Stimulated activated CD4-positive, alpha-beta T cell treated with anti-CD3 and anti-CD28 coated beads, Interleukin-4, amount 100 ng/mL, for 24 hours (primary cell): ENCODE results near the gene L2HGDH.

ENCODE experiments used
- DNase-seq: peaks from one replicate; pipeline ENCODE4 v3.0.0-alpha.2; 2020

L2HGDH gene

GRCh38 chr14:50285861-50286260, 26.2 kb downstream of the L2HGDH start:
- DNase-seq: no peak

- no peak for DNase-seq
Observed at GRCh38 chr14:50272498-50272897, 39.5 kb downstream of the L2HGDH start.

DNA sequence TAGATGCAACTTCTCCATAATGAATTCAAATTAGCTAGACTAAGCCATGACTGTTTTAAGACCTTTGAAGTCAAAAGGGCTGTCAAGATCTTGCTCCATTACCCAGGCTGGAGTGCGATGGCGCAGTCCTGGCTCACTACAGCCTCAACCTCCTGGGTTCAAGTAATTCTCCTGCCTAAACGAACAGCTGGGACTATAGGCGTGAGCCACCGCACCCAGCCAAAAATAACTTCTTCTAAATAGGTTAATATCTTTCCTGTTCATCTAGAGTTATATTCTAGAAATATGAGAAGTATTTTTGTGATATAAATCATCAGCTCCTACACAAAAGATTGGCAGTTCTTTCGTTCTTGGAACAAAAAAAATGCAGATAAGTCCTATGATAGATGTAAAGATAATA, 41.1 kb downstream of the L2HGDH start:
- no peak for DNase-seq

GRCh38 chr14:50265029-50265428, 47.0 kb downstream of the L2HGDH start:
- DNase-seq: no peak

DNA sequence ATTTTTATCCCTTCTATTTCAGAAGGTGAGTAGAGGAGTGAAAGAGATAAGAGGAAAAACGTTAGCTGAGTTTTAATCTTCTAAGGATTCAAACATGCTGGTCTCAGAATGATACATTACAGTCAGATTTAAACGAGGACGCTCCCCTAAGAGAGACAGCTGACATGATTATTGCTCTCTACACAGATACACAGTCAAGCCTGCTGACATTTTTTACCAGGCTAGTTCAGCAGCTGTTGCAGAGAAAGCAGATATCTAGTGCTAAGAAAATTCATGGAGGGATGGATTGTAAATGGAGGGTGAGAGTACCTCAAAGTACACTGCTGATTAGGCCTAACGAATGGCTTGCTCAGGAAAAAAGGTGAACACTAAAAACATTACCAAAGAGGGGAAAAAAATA, 48.7 kb downstream of the L2HGDH start:
- no peak for DNase-seq

DNA sequence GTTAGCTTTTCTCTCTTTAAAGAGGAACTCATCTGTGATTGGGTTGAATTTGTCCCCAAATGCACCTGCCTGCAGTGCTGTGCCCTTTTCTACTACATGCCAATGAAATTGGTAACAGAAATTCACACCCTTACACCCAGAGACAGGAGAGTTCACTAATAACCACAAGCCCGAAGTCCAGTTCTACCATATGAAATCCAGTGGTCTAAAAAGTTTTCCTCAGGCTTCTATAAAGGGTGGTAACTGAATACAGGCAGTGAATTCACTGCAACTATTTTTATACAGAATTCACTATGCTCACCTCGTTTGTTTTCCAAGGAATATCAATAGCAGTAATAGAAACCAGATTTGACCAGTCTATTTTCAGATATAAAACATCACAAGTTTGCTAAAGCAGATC, 49.2 kb downstream of the L2HGDH start:
- DNase-seq: no peak

GRCh38 chr14:50260511-50260910, 51.5 kb downstream of the L2HGDH start:
- peak; percentile 13 for DNase-seq

DNA sequence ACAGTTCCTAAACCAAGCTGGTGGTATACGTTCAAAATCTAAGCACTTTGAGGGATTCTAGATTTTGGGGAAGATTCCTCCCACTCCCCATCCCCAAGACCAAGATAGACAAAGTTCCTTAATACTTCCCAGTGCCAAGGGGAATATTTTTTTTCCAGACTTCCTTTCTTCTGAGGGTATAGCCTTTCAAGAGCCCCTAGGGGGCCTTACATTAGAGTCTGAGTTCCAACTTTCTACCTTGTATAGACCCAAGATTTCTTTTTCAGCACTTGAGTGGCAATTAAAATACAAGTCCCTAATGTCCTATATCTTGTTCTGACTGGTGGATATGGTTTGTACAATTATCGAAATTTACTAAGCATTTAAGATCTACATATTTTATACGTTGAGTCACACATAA, 52.0 kb downstream of the L2HGDH start:
- no peak for DNase-seq

DNA sequence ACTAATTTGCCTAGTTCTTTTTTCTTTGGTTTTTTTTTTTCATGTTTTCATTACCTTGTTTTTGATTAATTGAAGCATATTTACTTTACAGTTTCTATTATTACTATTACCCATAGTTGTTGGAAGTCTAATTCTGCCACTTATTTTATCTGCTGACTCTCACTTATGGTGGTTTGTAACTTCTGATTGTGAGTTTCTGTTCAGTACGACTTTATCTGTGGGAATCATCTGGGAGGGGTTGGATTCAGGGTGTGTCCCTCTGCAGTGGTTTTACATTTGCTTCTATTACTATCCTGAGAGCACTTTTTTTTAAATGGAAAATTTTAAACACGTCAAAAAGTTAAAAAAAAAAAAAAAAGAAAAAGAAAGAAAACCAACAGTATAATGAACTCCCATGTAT, 54.3 kb downstream of the L2HGDH start:
- no peak for DNase-seq

GRCh38 chr14:50254248-50254647, 57.8 kb downstream of the L2HGDH start:
- no peak for DNase-seq

DNA sequence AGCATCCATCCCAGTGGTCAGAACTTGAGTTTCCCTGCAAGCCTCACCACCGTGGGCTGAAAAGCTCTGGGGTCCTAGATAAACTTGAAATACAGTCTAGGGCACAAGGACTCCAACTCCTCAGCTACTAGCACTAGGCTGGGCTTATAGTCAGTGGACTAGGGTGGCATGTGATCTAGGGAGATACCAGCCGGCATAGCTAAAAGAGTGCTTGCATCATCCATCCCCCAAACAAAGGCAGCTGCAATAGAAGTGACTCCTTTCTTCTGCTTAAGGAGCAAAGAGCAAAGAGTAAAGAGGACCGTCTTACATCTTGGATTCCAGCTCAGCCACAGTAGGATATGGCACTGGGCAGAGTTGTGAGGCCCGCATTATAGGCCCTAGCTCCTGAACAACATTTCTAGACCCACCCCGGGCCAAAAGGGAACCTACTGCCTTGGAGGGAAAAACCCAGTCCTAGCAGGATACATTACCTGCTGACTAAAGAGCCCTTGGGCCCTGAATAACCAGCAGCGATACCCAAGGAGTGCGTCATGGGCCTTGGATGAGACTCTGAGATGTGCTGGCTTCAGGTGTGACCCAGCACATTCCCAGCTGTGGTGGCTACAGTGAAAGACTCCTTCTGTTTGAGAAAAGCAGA, 62.8 kb downstream of the L2HGDH start:
- DNase-seq: no peak

DNA sequence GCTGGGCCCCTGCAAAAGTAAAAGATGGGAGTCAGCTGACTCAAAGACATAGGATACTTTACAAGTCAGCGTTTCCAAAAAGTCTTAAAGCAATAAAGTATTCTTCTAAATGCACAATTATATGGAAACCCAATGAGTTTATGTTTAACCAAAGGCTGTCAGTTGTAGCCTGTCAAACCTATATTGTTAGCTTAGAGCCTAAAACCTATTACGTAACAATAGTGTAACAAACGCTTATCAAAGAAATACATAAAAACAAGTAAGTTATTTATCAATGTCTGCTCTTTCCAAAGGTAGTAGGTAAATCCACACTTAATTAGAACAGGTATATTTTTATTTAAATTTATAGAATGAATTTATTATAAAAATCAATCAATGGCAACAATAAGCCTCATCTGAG, 64.8 kb downstream of the L2HGDH start:
- no peak for DNase-seq

DNA sequence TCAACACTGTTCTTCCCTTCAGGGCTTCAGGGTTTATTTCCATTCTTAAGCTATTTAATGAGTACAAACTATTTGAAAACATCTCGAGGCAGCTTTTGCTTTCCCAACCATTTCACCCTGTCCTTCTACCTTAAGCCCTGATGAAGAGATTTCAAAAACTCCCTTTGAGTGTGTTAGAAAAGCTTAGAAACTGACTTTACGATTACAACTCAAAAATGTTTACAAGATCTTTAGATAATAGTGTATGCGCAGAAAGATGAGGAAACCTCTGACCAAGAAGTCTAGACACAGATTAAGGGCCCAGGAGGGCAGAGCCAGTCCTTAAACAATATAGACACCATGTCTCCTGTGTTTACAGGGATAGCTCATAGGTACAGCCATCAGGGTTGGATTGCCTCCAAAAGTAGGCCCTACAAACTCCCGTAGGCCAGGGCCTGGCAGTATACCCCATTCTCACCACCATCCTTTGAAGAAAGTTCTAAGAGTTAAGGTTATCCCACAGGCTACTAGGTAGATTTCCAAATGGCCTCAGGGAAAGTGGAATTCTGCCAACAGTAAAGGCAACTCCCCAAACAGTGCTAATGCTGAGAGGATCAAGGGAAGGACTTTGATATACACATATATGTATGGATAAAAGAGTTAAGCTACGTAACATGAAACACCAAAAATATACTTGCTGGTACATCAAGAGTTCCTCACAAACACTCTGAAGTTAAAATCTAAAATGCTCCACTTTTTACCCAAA, 69.3 kb downstream of the L2HGDH start:
- no peak for DNase-seq

DNA sequence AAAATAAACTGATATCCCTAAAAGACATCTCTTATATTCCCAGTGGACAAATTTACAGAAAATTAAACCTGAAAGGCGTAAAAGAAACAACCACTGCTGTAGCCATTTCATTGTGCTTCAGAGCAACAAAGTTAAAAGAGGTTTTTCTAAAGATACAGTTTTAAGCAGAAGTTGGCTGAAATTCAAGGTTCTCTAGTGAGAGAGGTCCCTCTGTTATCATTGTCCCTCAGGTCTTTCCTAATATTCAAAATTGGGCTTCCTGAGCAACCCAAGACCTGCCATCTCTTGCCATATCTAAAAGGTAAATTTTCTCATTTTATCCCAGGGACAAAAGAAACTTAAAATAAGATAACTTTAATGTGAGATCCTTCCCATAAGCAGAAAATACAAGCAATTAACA, 69.9 kb downstream of the L2HGDH start:
- DNase-seq: no peak

- DNase-seq: no peak
Observed at GRCh38 chr14:50237427-50237826, 74.6 kb downstream of the L2HGDH start.

- DNase-seq: no peak
Observed at GRCh38 chr14:50233951-50234250, 78.1 kb downstream of the L2HGDH start.

GRCh38 chr14:50233166-50233950, 78.7 kb downstream of the L2HGDH start:
- DNase-seq: peak; percentile 43

DNA sequence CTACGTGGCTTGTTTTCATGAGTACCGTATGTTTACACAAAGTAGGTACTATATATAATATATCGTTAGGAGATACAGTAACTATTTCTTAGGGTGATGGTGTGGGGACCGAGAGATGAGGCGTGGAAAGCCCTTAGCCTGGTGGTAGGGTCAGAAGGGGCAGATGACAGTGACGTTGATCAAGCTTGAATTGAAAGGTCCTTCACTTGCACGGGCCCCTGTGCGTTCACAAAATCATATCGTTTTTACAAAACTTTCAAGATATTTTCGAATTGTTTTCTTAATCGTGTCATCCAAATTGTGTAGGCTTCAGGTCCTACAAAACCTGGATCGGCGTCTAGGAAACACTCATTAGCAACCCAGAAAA, 79.8 kb downstream of the L2HGDH start:
- no peak for DNase-seq

DNA sequence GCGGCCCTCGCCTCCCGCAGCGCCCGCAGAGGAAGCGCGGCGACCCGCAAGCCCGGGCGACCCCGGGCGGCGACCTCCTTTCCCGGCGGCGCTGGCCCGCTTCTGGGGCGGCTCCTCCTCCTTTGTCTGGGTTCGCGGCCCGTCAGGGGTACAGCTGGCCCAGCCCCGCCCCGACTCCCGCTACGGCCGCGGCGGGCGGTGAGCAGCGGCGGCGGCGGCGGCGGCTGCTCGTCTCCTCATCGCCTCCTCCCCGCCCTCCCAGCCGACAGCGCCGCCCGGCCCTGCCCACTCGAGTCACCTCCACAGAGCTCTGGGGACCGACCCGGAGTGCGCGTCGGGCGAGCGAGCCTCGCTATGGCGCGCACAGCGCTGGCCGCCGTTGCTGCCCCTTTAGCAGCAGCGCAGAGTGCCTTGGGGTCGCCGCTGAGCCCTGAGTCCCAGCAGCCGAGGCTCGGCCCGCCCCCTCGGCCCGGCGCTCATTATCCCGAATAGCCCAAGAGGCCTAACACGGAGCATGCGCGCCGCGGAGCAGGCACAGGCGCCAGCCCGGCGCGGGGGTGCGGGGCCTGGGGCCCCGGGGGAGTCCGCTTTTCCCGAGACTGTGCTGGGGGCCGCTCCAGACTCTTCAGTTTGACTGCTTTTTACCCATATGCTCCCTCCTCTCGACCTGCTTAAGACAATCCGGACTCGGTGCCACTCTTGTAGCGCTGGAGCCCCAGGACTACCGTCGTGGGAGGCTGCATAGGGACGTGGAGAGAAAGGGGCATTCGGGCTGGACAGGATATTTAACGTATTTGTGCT, 80.4 kb downstream of the L2HGDH start, which contains the start of gene SOS2:
Gene SOS2 (minus strand): TSS at position 104 of the 801 bp plus-strand sequence. CDS start 295 bp downstream, outside the sequence.
- DNase-seq: peak; percentile 78

- DNase-seq: peak; percentile 36
Observed at GRCh38 chr14:50230701-50231474, 81.1 kb downstream of the L2HGDH start.

GRCh38 chr14:50230401-50230700, 81.7 kb downstream of the L2HGDH start:
- no peak for DNase-seq

DNA sequence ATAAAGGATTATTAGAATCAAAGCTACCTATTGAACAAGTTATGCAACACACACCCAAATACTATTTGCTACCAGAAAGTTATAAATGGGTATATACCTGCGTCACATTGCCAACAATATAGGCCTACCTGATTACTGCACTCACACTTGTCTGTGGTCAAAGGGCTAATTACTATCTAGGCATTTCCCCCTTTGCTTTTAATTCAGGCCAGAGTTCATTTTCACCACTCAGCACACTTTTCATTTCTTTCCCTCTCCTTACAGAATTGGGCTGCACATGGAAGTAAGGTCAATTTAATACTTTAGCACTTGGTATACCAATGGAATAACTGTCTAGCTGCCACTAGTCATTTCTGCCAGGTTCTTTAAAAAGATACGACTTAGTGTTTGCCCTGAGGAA, 82.3 kb downstream of the L2HGDH start:
- no peak for DNase-seq

DNA sequence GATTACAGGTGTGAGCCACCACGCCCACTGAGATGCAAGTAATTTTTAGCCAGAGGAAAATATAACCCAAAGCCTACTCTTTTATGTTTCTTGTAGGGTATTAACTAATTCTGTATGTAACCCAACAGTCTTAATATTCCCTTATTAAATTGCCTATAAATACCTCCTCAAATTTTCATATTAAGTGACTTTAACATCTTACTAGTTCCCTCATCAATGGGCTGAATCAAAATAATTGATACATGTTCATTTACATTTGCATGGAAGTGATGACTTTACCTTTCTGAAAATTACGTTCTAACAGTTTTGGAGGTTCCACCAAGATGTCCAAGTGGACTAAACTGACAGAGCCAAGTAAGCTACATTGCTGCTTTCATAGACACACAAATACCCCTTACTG, 83.7 kb downstream of the L2HGDH start:
- DNase-seq: no peak
